Fibroblast of lung (primary cell): ENCODE measurements around the gene NSMCE4A. TPM values are rescaled to one million over a fixed set of nuclear protein-coding genes. Genes with fewer than 3 reads are reported as not detected.
"Not testable (repeated sequence)": the region's sequence is repeated elsewhere in the genome, so short reads cannot be mapped to it uniquely, and the experiment has no call there.

ENCODE experiments used
- DNase-seq, 2 donors: peaks; one replicate each; pipeline versions ENCODE4 v3.0.0 to v3.0.0-alpha.2; 2010; ENCODE audit warnings: low read depth in 2 of 2
- H2AFZ ChIP-seq: 2 replicates; pipeline ENCODE4 v1.5.1; 2012; ENCODE audit warnings: low read length, control low read depth, inconsistent platforms
- H3K27ac ChIP-seq: 2 replicates; pipeline ENCODE4 v1.5.1; 2011; ENCODE audit warnings: low read length, control low read depth; ENCODE audit not compliant: insufficient read depth
- H3K27me3 ChIP-seq: 2 replicates; pipeline ENCODE4 v1.5.1; 2011; ENCODE audit warnings: mild to moderate bottlenecking, low read length; ENCODE audit not compliant: control insufficient read depth, insufficient read depth
- H3K36me3 ChIP-seq: 2 replicates; pipeline ENCODE4 v1.5.1; 2011; ENCODE audit warnings: low read length; ENCODE audit not compliant: control insufficient read depth, insufficient read depth
- H3K4me1 ChIP-seq: 2 replicates; pipeline ENCODE4 v1.5.1; 2011; ENCODE audit warnings: low read length; ENCODE audit not compliant: control insufficient read depth, insufficient read depth; ENCODE audit errors: extremely low read depth
- H3K4me2 ChIP-seq: 2 replicates; pipeline ENCODE4 v1.5.1; 2011; ENCODE audit warnings: low read length, control low read depth; ENCODE audit not compliant: insufficient read depth; ENCODE audit errors: extremely low read depth
- H3K4me3 ChIP-seq, 4 experiments: fragments of 200-600 bp in 1 of 4; sonication (generic) in 1 of 4; replicated peaks in 1 of 4; 2 replicates each; pipeline ENCODE4 v1.5.1; 2011 to 2016; ENCODE audit warnings: low read length in 4 of 4, low read depth in 3 of 4, mild to moderate bottlenecking in 3 of 4, control low read depth in 2 of 4, inconsistent platforms in 1 of 4, mixed read lengths in 1 of 4; ENCODE audit not compliant: insufficient read depth in 1 of 4; ENCODE audit errors: control extremely low read depth in 1 of 4
- H3K79me2 ChIP-seq: 2 replicates; pipeline ENCODE4 v1.5.1; 2012; ENCODE audit warnings: mild to moderate bottlenecking, low read length, inconsistent platforms; ENCODE audit not compliant: control insufficient read depth, insufficient read depth
- H3K9ac ChIP-seq: 2 replicates; pipeline ENCODE4 v1.5.1; 2011; ENCODE audit warnings: mild to moderate bottlenecking, low read length, control low read depth; ENCODE audit not compliant: insufficient read depth
- H3K9me3 ChIP-seq: 2 replicates; pipeline ENCODE4 v1.5.1; 2012; ENCODE audit warnings: low read depth, low read length; ENCODE audit not compliant: control insufficient read depth, insufficient read depth
- H4K20me1 ChIP-seq: 2 replicates; pipeline ENCODE4 v1.5.1; 2011; ENCODE audit warnings: low read length; ENCODE audit not compliant: control insufficient read depth, insufficient read depth; ENCODE audit errors: extremely low read depth
- CTCF ChIP-seq, 2 donors: IDR thresholded peaks in 1 of 2; conservative IDR thresholded peaks in 1 of 2; 1 replicate in 1 of 2; 2 replicates in 1 of 2; pipeline ENCODE4 v1.5.1; 2011 to 2012; ENCODE audit warnings: low read length in 2 of 2, control low read depth in 1 of 2, inconsistent platforms in 1 of 2, low read depth in 1 of 2, mild to moderate bottlenecking in 1 of 2
- EZH2 ChIP-seq: IDR thresholded peaks from 2 replicates; pipeline ENCODE4 v1.5.1; 2012; ENCODE audit warnings: low read length, control low read depth, mild to moderate bottlenecking; ENCODE audit errors: missing control alignments
- polyA plus RNA-seq, 2 donors: library from polyadenylated mRNA; depleted of rRNA in 1 of 2; stranded (reverse) in 1 of 2; unstranded in 1 of 2; fragments of >200 nt; gene quantifications; 2 replicates each; pipeline ENCODE4 v1.2.1, GENCODE V29; 2011 to 2012; ENCODE audit warnings: missing spikeins in 1 of 2
- total RNA-seq: library from RNA; depleted of rRNA; stranded (reverse); fragments of >200 nt; gene quantifications from 2 replicates; pipeline ENCODE4 v1.2.1, GENCODE V29; 2014

Gene NSMCE4A
- total and polyA plus RNA-seq, 2 donors (not counting 1 experiment from before 2014, with no cell fraction given) = 13.2 to 26.3 TPM

DNA sequence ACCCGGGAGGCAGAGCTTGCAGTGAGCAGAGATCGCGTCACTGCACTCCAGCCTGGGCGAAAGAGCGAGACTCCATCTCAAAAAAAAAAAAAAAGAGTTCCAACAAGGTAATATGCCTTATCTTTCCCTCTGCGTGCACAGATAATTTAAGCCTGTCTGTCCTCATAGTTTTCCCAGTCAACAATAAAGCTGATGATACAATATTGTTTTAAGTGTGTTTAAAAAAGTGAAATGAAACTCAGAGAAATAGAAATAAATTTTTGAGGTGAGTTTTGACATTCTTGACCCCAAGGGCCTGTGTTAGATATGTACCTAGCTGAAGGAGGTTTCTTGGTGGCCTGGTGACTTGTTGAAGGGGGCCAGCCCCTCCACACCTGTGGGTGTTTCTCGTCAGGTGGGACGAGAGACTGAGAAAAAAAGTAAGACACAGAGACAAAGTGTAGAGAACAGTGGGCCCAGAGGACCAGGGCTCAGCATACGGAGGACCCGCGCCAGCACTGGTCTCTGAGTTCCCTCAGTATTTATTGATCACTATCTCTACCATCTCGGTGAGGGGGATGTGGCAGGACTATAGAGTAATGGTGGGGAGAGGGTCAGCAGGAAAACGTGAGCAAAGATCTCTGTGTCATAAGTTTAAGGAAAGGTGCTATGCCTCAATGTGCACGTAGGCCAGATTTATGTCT is 45.3 kb downstream of the NSMCE4A start:
- not testable (repeated sequence) for H3K9ac ChIP-seq, H3K27ac ChIP-seq, H3K27me3 ChIP-seq, H3K4me1 ChIP-seq, H3K36me3 ChIP-seq, H3K9me3 ChIP-seq, DNase-seq, H2AFZ ChIP-seq, H3K4me3 ChIP-seq, H4K20me1 ChIP-seq
- peak overlapping the region; percentile 25 for H3K4me2 ChIP-seq
- peaks cover 18% of the 10 kb centered on the region for H3K79me2 ChIP-seq

- H3K4me3 ChIP-seq = peak overlapping the region; percentile 67 to 95 (median 90)
- peak overlapping the region; percentile 96 for H3K9ac ChIP-seq
- peak overlapping the region; percentile 87 for H2AFZ ChIP-seq
- H3K79me2 ChIP-seq = peaks cover 19% of the 10 kb centered on the region
- H3K4me2 ChIP-seq = peak overlapping the region; percentile 85
- DNase-seq = peak; percentile 27 to 39
- peaks cover 2% of the 10 kb centered on the region for H3K4me1 ChIP-seq
- no peaks in the 10 kb centered on the region for H3K36me3 ChIP-seq
- TF ChIP-seq EZH2 (no peak), CTCF (conservative IDR thresholded peaks at IDR 0.05 in 1 of 2, IDR thresholded peaks at IDR 0.05 in 1 of 2; ENCODE audit: low read depth in 1 of 2, low read length in 2 of 2) (no peak)
- no peaks in the 10 kb centered on the region for H3K9me3 ChIP-seq
- no peaks in the 10 kb centered on the region for H4K20me1 ChIP-seq
- no peaks in the 10 kb centered on the region for H3K27me3 ChIP-seq
- peak overlapping the region; percentile 97 for H3K27ac ChIP-seq
Measured at GRCh38 chr10:121928528-121928884, 46.5 kb downstream of the NSMCE4A start.

DNA sequence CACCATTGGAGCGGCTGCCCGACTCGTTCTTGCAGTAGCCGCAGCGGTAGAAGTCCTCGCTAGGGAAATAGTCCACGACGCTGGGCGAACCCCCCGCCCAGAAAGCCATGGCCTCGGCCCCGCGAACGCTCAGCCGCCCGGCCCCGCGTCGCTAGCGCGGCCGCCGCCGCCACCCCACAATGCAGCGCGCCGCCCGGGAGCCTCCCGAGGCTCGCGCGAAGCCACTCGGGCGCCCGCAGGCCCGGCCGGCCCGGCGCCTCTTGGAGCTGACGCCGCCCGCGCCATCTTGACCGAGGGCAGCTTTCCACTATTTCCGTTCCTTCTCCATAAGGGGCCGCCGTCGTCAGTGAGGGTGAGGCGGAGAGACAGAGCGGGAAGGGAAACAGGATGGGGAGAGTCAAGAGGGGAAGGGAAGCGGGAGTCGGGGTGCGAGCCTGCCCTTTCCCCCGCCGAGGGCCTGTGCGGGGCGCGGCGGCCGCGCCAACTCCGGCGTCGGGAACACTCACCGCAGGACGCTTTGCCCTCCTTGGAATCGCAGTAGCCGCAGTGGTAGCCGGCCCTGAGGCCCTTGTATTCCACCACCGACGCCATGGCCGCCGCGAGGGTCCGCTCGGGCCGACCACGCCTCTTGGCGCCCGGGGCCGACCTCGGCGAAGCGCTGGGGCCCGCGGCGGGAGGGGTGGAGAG is 47.0 kb downstream of the NSMCE4A start, which contains the start of gene ATE1:
Gene ATE1 (minus strand): TSS at position 191 of the 687 bp plus-strand sequence. CDS start 82 bp downstream, at position 109.
- H3K27ac ChIP-seq = peak within 1 kb of the TSS; percentile 97
- no peaks in the 10 kb centered on the region for H3K9me3 ChIP-seq
- peaks cover 19% of the 10 kb centered on the region for H3K79me2 ChIP-seq
- no peaks in the 10 kb centered on the region for H3K27me3 ChIP-seq
- peak in 1 of 2 donors; percentile 18 for TF ChIP-seq CTCF (conservative IDR thresholded peaks at IDR 0.05 in 1 of 2, IDR thresholded peaks at IDR 0.05 in 1 of 2; ENCODE audit: low read depth in 1 of 2, low read length in 2 of 2)
- no peak for TF ChIP-seq EZH2
- peaks cover 2% of the 10 kb centered on the region for H3K4me1 ChIP-seq
- peak within 1 kb of the TSS; percentile 87 for H2AFZ ChIP-seq
- H3K36me3 ChIP-seq = no peaks in the 10 kb centered on the region
- H3K4me2 ChIP-seq = peak within 1 kb of the TSS; percentile 85
- DNase-seq = peak; percentile 90 to 92
- H4K20me1 ChIP-seq = no peaks in the 10 kb centered on the region
- peak within 1 kb of the TSS; percentile 96 for H3K9ac ChIP-seq
- H3K4me3 ChIP-seq = peak within 1 kb of the TSS; percentile 89 to 96 (median 92)
